Measurements from ENCODE around the gene HLA-DOA. TPM values are rescaled to one million over a fixed set of nuclear protein-coding genes. Genes with fewer than 3 reads are reported as not detected.

Gene HLA-DOA
- total and polyA plus RNA-seq, 2 experiments from 2014 or later = 0.83 to 2.0 TPM

DNA sequence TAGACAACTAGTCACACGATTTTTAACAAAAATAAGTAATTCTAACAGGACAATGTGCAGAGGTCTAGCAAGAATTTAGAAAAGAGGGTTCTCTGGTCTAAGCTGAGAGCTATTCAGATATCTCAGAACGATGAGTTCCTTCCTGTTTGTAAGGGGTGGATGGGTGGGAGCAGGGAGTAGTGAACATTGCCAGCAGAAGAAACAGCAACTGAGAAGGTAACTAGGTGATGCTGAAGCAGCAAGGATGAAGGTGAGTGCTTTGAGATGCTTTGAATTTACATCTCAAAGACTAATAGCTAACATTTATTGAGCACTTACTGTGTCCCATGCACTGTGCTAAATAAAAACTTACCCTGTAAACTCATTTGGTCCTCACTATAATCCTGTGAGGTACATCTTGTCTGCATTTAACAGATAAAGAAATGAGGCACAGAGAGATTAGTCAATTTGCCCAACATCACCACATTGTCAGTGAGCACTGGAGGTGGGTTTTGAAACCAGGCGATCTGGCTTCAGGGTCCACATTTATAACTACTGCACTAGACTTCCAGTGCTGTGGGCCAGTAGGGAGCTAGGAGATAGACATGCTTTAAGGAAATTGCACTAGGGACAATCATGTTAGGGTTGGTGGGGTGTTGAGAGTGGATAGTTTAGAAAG is 25.3 kb downstream of the HLA-DOA start:
- DNase-seq (ENCODE audit: low spot score) = no peak
- peaks cover 31% of the 10 kb centered on the region for H3K4me1 ChIP-seq (ENCODE audit: insufficient read depth)
- no peaks in the 10 kb centered on the region for H3K9me3 ChIP-seq (ENCODE audit: low read depth)
- peaks cover 40% of the 10 kb centered on the region for H4K20me1 ChIP-seq (ENCODE audit: insufficient read depth, poor library complexity, severe bottlenecking)
- no peak overlapping the region for H3K4me2 ChIP-seq
- H3K4me3 ChIP-seq = no peak overlapping the region
- H3K27me3 ChIP-seq = no peaks in the 10 kb centered on the region
- no peak overlapping the region for H2AFZ ChIP-seq
- H3K27ac ChIP-seq = peak overlapping the region; percentile 60
- WGBS (ENCODE audit: low lambda C conversion rate, missing lambda C conversion rate) = 69% methylated on average over 3 of the region's 3 CpGs
- H3K9me2 ChIP-seq (replicated peaks; ENCODE audit: insufficient read depth) = no peaks in the 10 kb centered on the region
- H3K79me2 ChIP-seq = peaks cover 17% of the 10 kb centered on the region
- TF ChIP-seq EZH2 (IDR thresholded peaks at IDR 0.05; ENCODE audit: borderline replicate concordance) (no peak), EZH2phosphoT487 (IDR thresholded peaks at IDR 0.05; ENCODE audit: low read depth, severe bottlenecking, unreplicated experiment) (no peak)
- TF ChIP-seq, protein P1, sequence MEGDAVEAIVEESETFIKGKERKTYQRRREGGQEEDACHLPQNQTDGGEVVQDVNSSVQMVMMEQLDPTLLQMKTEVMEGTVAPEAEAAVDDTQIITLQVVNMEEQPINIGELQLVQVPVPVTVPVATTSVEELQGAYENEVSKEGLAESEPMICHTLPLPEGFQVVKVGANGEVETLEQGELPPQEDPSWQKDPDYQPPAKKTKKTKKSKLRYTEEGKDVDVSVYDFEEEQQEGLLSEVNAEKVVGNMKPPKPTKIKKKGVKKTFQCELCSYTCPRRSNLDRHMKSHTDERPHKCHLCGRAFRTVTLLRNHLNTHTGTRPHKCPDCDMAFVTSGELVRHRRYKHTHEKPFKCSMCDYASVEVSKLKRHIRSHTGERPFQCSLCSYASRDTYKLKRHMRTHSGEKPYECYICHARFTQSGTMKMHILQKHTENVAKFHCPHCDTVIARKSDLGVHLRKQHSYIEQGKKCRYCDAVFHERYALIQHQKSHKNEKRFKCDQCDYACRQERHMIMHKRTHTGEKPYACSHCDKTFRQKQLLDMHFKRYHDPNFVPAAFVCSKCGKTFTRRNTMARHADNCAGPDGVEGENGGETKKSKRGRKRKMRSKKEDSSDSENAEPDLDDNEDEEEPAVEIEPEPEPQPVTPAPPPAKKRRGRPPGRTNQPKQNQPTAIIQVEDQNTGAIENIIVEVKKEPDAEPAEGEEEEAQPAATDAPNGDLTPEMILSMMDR (IDR thresholded peaks at IDR 0.05; ENCODE audit: poor library complexity) = no peak
- peaks cover 11% of the 10 kb centered on the region for H3K36me3 ChIP-seq (replicated peaks; ENCODE audit: insufficient read depth, low read depth)

DNA sequence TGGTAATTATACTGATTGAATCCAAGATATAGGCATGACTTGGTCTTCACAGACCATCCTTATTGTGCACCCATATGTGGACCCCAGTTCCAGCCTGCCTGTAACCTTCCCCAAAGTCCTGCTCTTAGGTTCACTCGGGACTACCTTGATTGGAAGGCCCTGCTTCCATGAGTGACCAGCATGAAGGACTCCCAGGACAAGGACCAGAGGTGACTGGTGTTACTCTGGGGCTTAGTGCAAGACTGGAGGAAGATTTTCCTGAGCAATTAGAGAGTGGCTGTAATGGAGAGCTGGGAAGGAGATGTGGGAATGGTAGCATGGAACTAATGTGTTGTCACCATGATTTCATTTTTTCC is 25.9 kb downstream of the HLA-DOA start:
- H2AFZ ChIP-seq = no peak overlapping the region
- no peaks in the 10 kb centered on the region for H3K9me2 ChIP-seq (replicated peaks; ENCODE audit: insufficient read depth)
- peaks cover 32% of the 10 kb centered on the region for H3K4me1 ChIP-seq (ENCODE audit: insufficient read depth)
- no peaks in the 10 kb centered on the region for H3K27me3 ChIP-seq
- H3K9me3 ChIP-seq (ENCODE audit: low read depth) = no peaks in the 10 kb centered on the region
- DNase-seq (ENCODE audit: low spot score) = no peak
- peaks cover 20% of the 10 kb centered on the region for H3K79me2 ChIP-seq
- no peak overlapping the region for H3K4me3 ChIP-seq
- peak overlapping the region; percentile 60 for H3K27ac ChIP-seq
- peak overlapping the region; percentile 34 for H3K4me2 ChIP-seq
- peaks cover 11% of the 10 kb centered on the region for H3K36me3 ChIP-seq (replicated peaks; ENCODE audit: insufficient read depth, low read depth)
- WGBS (ENCODE audit: low lambda C conversion rate, missing lambda C conversion rate) = 68% methylated on average over 1 of the region's 1 CpG
- TF ChIP-seq EZH2phosphoT487 (IDR thresholded peaks at IDR 0.05; ENCODE audit: low read depth, severe bottlenecking, unreplicated experiment) = no peak
- TF ChIP-seq EZH2 (IDR thresholded peaks at IDR 0.05; ENCODE audit: borderline replicate concordance) = no peak
- TF ChIP-seq, protein P1 (IDR thresholded peaks at IDR 0.05; ENCODE audit: poor library complexity) = no peak
- H4K20me1 ChIP-seq (ENCODE audit: insufficient read depth, poor library complexity, severe bottlenecking) = peaks cover 45% of the 10 kb centered on the region

DNA sequence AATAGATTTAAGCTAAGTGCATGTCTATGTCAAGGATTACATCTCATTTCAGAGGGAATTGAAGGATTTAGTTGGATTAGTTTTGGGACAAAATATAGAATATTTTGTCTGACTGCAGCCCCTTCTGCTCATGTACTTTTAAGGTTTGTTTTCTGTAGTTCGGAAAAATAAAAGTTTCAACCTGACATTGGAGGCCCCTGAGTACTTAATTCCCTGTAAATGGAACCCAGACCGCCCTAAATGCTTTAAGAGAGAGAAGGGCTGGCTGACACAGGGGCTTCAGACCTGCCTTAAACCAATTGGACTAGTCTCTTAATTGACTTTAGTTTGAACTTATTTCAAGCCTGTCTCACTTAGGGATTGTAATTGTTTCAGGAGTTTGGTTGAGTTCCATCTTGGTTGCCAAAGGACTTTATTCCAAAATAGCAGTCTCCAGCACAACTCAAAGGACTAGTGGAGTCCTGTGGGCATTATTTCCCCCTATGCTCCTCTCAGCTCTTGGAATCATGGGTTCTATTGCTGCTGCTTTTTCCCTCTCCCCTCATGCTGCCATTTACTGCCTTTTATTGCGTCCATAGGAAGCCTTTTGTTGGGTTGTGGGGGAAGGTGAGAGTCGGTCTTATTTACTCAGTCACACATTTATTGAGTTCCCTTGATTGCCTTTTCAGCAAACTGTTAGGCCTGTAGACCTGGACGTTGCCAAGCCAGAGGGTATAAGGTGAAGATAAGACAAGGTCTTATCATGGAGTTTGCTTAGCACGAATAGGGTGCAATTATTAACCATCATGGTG is 26.5 kb downstream of the HLA-DOA start:
- peaks cover 50% of the 10 kb centered on the region for H4K20me1 ChIP-seq (ENCODE audit: insufficient read depth, poor library complexity, severe bottlenecking)

DNA sequence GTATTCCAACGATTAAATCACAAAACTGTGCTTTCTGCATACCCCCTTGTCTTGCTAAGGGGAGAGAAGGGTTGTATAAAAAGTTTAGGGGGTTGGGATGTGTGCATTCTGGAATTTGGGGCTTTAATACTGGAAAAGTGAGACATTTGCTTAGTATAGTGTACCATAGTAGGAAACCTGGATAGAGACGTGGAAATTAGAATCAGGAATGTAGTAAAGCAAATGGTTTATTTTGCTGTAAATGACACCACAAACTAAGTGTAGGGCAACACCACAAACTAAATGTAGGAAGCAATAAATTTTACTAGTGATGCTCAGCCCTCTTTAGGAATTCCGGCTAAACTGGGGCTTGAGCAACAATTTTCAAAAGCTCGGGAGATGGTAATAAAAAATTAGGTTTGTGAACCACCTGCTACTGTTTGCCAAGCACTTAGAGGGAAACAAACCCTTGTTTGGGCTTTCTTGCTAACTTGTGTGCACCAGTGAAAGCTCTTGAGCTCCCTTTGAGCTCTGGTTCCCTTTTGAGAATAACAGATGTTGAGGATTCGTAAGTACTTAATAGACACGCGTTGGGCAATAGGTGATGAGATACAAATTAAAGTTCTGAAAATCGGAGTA is 27.2 kb downstream of the HLA-DOA start:
- TF ChIP-seq, protein P1 (IDR thresholded peaks at IDR 0.05; ENCODE audit: poor library complexity) = no peak
- TF ChIP-seq EZH2 (IDR thresholded peaks at IDR 0.05; ENCODE audit: borderline replicate concordance) = no peak
- H3K4me1 ChIP-seq (ENCODE audit: insufficient read depth) = peaks cover 43% of the 10 kb centered on the region
- peaks cover 57% of the 10 kb centered on the region for H4K20me1 ChIP-seq (ENCODE audit: insufficient read depth, poor library complexity, severe bottlenecking)
- H3K27ac ChIP-seq = peak overlapping the region; percentile 55
- H3K79me2 ChIP-seq = peaks cover 33% of the 10 kb centered on the region
- H3K9me3 ChIP-seq (ENCODE audit: low read depth) = no peaks in the 10 kb centered on the region
- H3K4me3 ChIP-seq = no peak overlapping the region
- 57% methylated on average over 8 of the region's 8 CpGs for WGBS (ENCODE audit: low lambda C conversion rate, missing lambda C conversion rate)
- no peaks in the 10 kb centered on the region for H3K27me3 ChIP-seq
- H3K9me2 ChIP-seq (replicated peaks; ENCODE audit: insufficient read depth) = no peaks in the 10 kb centered on the region
- no peak overlapping the region for H2AFZ ChIP-seq
- no peak for DNase-seq (ENCODE audit: low spot score)
- H3K4me2 ChIP-seq = no peak overlapping the region
- peaks cover 11% of the 10 kb centered on the region for H3K36me3 ChIP-seq (replicated peaks; ENCODE audit: insufficient read depth, low read depth)

More for the DNA sequence above, 26.5 kb downstream of the HLA-DOA start:
- H3K27me3 ChIP-seq = no peaks in the 10 kb centered on the region
- peaks cover 37% of the 10 kb centered on the region for H3K4me1 ChIP-seq (ENCODE audit: insufficient read depth)
- no peak overlapping the region for H3K4me3 ChIP-seq
- peaks cover 11% of the 10 kb centered on the region for H3K36me3 ChIP-seq (replicated peaks; ENCODE audit: insufficient read depth, low read depth)
- H2AFZ ChIP-seq = no peak overlapping the region
- no peaks in the 10 kb centered on the region for H3K9me2 ChIP-seq (replicated peaks; ENCODE audit: insufficient read depth)
- H3K27ac ChIP-seq = peak overlapping the region; percentile 55
- H3K79me2 ChIP-seq = peaks cover 26% of the 10 kb centered on the region
- DNase-seq (ENCODE audit: low spot score) = peak; percentile 64
- no peaks in the 10 kb centered on the region for H3K9me3 ChIP-seq (ENCODE audit: low read depth)
- no peak for TF ChIP-seq EZH2 (IDR thresholded peaks at IDR 0.05; ENCODE audit: borderline replicate concordance)
- 46% methylated on average over 6 of the region's 6 CpGs for WGBS (ENCODE audit: low lambda C conversion rate, missing lambda C conversion rate)
- peak overlapping the region; percentile 18 for H3K4me2 ChIP-seq

All from hepatocyte (in vitro differentiated cells).